H9 (cell line): ENCODE results near the gene LDB2. TPM values are rescaled to one million over a fixed set of nuclear protein-coding genes. Genes with fewer than 3 reads are reported as not detected.

Source experiments
- DNase-seq: peaks from one replicate; pipeline ENCODE4 v3.0.0-alpha.2; 2017
- H2AFZ ChIP-seq: one replicate; pipeline ENCODE4 v1.6.1; 2013; ENCODE audit warnings: mild to moderate bottlenecking, low read length, control low read depth, moderate library complexity
- H2AK5ac ChIP-seq: 2 replicates; pipeline ENCODE4 v1.6.1; 2013; ENCODE audit warnings: low read length, control low read depth, mixed read lengths; ENCODE audit not compliant: insufficient read length
- H2BK120ac ChIP-seq: one replicate; pipeline ENCODE4 v1.6.1; 2013; ENCODE audit warnings: low read depth, mild to moderate bottlenecking, low read length, control low read depth, inconsistent platforms; ENCODE audit not compliant: poor library complexity, severe bottlenecking
- H2BK12ac ChIP-seq: 2 replicates; pipeline ENCODE4 v1.6.1; 2013; ENCODE audit warnings: low read length, control low read depth, mixed read lengths, low read depth; ENCODE audit not compliant: insufficient read length
- H2BK15ac ChIP-seq: 2 replicates; pipeline ENCODE4 v1.6.1; 2013; ENCODE audit warnings: low read depth, low read length, control low read depth
- H2BK20ac ChIP-seq: one replicate; pipeline ENCODE4 v1.6.1; 2013; ENCODE audit warnings: low read depth, mild to moderate bottlenecking, low read length, control low read depth, inconsistent platforms; ENCODE audit not compliant: poor library complexity, severe bottlenecking
- H2BK5ac ChIP-seq: 2 replicates; pipeline ENCODE4 v1.6.1; 2013; ENCODE audit warnings: low read length, control low read depth, mixed read lengths; ENCODE audit not compliant: insufficient read length
- H3K14ac ChIP-seq: 2 replicates; pipeline ENCODE4 v1.6.1; 2013; ENCODE audit warnings: low read length, control low read depth; ENCODE audit not compliant: insufficient read depth
- H3K18ac ChIP-seq: 2 replicates; pipeline ENCODE4 v1.6.1; 2013; ENCODE audit warnings: low read depth, mild to moderate bottlenecking, mixed read lengths, low read length, control low read depth; ENCODE audit not compliant: insufficient read length
- H3K23ac ChIP-seq: 2 replicates; pipeline ENCODE4 v1.6.1; 2013; ENCODE audit warnings: low read length, control low read depth, mixed read lengths, low read depth; ENCODE audit not compliant: insufficient read length
- H3K23me2 ChIP-seq: 2 replicates; pipeline ENCODE4 v1.6.1; 2013; ENCODE audit warnings: low read depth, mild to moderate bottlenecking, mixed read lengths, low read length, control low read depth; ENCODE audit not compliant: insufficient read length, poor library complexity, severe bottlenecking
- H3K27ac ChIP-seq: 2 replicates; pipeline ENCODE4 v1.5.1; 2013; ENCODE audit warnings: low read length, control low read depth, mixed read lengths, low read depth; ENCODE audit not compliant: insufficient read length
- H3K27me3 ChIP-seq: 2 replicates; pipeline ENCODE4 v1.6.1; 2013; ENCODE audit warnings: low read length, control low read depth, inconsistent platforms; ENCODE audit not compliant: insufficient read depth
- H3K4ac ChIP-seq: 2 replicates; pipeline ENCODE4 v1.6.1; 2013; ENCODE audit warnings: low read depth, mild to moderate bottlenecking, control low read depth, inconsistent platforms, low read length, moderate library complexity
- H3K4me1 ChIP-seq: 2 replicates; pipeline ENCODE4 v1.6.1; 2013; ENCODE audit warnings: low read length, control low read depth, inconsistent platforms; ENCODE audit not compliant: insufficient read depth
- H3K4me2 ChIP-seq: 2 replicates; pipeline ENCODE4 v1.6.1; 2013; ENCODE audit warnings: low read length, control low read depth, mixed read lengths; ENCODE audit not compliant: insufficient read length, insufficient read depth
- H3K56ac ChIP-seq: 2 replicates; pipeline ENCODE4 v1.6.1; 2013; ENCODE audit warnings: low read depth, mild to moderate bottlenecking, mixed read lengths, low read length, control low read depth; ENCODE audit not compliant: insufficient read length
- H3K79me1 ChIP-seq: 2 replicates; pipeline ENCODE4 v1.6.1; 2013; ENCODE audit warnings: low read depth, mild to moderate bottlenecking, moderate library complexity, low read length, control low read depth, inconsistent platforms; ENCODE audit not compliant: insufficient read depth, poor library complexity, severe bottlenecking
- H3K79me2 ChIP-seq: 2 replicates; pipeline ENCODE4 v1.6.1; 2013; ENCODE audit warnings: low read length, control low read depth, inconsistent platforms; ENCODE audit not compliant: insufficient read depth
- H3K9ac ChIP-seq: 2 replicates; pipeline ENCODE4 v1.6.1; 2013; ENCODE audit warnings: low read length, control low read depth, mixed read lengths; ENCODE audit not compliant: insufficient read length; ENCODE audit errors: extremely low read depth
- H3K9me3 ChIP-seq: one replicate; pipeline ENCODE4 v1.6.1; 2013; ENCODE audit warnings: low read depth, low read length, inconsistent platforms; ENCODE audit not compliant: control insufficient read depth
- H3T11ph ChIP-seq: one replicate; pipeline ENCODE4 v1.6.1; 2013; ENCODE audit warnings: mild to moderate bottlenecking, low read length, control low read depth, inconsistent platforms
- H4K20me1 ChIP-seq: one replicate; pipeline ENCODE4 v1.6.1; 2013; ENCODE audit not compliant: control insufficient read depth, insufficient read length, insufficient read depth
- H4K5ac ChIP-seq: 2 replicates; pipeline ENCODE4 v1.6.1; 2013; ENCODE audit warnings: low read depth, mild to moderate bottlenecking, mixed read lengths, low read length, control low read depth; ENCODE audit not compliant: insufficient read length
- H4K8ac ChIP-seq: replicated peaks from 2 replicates; pipeline ENCODE4 v1.6.1; 2013; ENCODE audit warnings: low read length, control low read depth, mixed read lengths, low read depth; ENCODE audit not compliant: insufficient read length
- H4K91ac ChIP-seq: 2 replicates; pipeline ENCODE4 v1.6.1; 2013; ENCODE audit warnings: low read depth, mild to moderate bottlenecking, moderate library complexity, mixed read lengths, low read length, control low read depth; ENCODE audit not compliant: insufficient read length
- H3K27ac Mint-ChIP-seq, 3 experiments: 2 replicates in 2 of 3; 3 replicates in 1 of 3; pipeline ENCODE4 v1.8.0; 2020 to 2021; ENCODE audit warnings: mixed read lengths in 3 of 3, mild to moderate bottlenecking in 1 of 3, moderate library complexity in 1 of 3
- H3K27me3 Mint-ChIP-seq: 2 replicates; pipeline ENCODE4 v1.8.0; 2021; ENCODE audit warnings: low read depth, mild to moderate bottlenecking, moderate library complexity, mixed read lengths
- H3K36me3 Mint-ChIP-seq, 3 experiments: 2 replicates in 2 of 3; 3 replicates in 1 of 3; pipeline ENCODE4 v1.8.0; 2020 to 2021; ENCODE audit warnings: low read depth in 3 of 3, mixed read lengths in 3 of 3; ENCODE audit not compliant: insufficient read depth in 1 of 3
- H3K4me1 Mint-ChIP-seq, 2 experiments: 2 replicates each; pipeline ENCODE4 v1.8.0; 2020; ENCODE audit warnings: mixed read lengths in 2 of 2
- H3K4me3 Mint-ChIP-seq, 2 experiments: 2 replicates in 1 of 2; 3 replicates in 1 of 2; pipeline ENCODE4 v1.8.0; 2020 to 2021; ENCODE audit warnings: mild to moderate bottlenecking in 2 of 2, mixed read lengths in 2 of 2, moderate library complexity in 1 of 2
- H3K9me3 Mint-ChIP-seq, 2 experiments: 2 replicates in 1 of 2; 3 replicates in 1 of 2; pipeline ENCODE4 v1.8.0; 2020; ENCODE audit warnings: mild to moderate bottlenecking in 2 of 2, mixed read lengths in 2 of 2, moderate library complexity in 1 of 2
- WGBS: extraction: QIAGEN DNeasy Blood & Tissue Kit; methylation state at CpG from one replicate; pipeline ENCODE4 v1.1.7; 2013; ENCODE audit warnings: missing lambda C conversion rate, low lambda C conversion rate, mixed read lengths; ENCODE audit not compliant: insufficient read length; ENCODE audit errors: extremely low coverage; 5-methylcytosine and 5-hydroxymethylcytosine counted together
- total RNA-seq: library from RNA; stranded (reverse); gene quantifications from 2 replicates; pipeline ENCODE4 v1.2.1, GENCODE V29; 2021
- TF ChIP-seq, protein P1 (sequence below): fragments of 200-600 bp; sonication (generic); conservative IDR thresholded peaks from 3 replicates; pipeline ENCODE4 v1.8.0; 2021; ENCODE audit warnings: antibody characterized with exemption, mild to moderate bottlenecking

LDB2 gene
- total RNA-seq, 1 experiment from 2014 or later = 22.5 TPM

GRCh38 chr4:16492872-16493271 lies 405.6 kb downstream of the LDB2 start:
- no peak overlapping the region for H2BK5ac ChIP-seq
- no peaks in the 10 kb centered on the region for H3K27me3 ChIP-seq
- no peak overlapping the region for H3K9ac ChIP-seq
- no peak overlapping the region for H3K4me3 Mint-ChIP-seq
- no peak overlapping the region for H2BK120ac ChIP-seq
- H2AK5ac ChIP-seq = no peak overlapping the region
- H3K9me3 ChIP-seq = no peaks in the 10 kb centered on the region
- H3K23me2 ChIP-seq = no peaks in the 10 kb centered on the region
- H3K79me2 ChIP-seq = no peaks in the 10 kb centered on the region
- H3K23ac ChIP-seq = no peak overlapping the region
- no peaks in the 10 kb centered on the region for H3K79me1 ChIP-seq
- H3K4me1 Mint-ChIP-seq = no peaks in the 10 kb centered on the region
- H3K14ac ChIP-seq = no peak overlapping the region
- H3K4me1 ChIP-seq = no peaks in the 10 kb centered on the region
- no peak overlapping the region for H3K4me2 ChIP-seq
- H4K8ac ChIP-seq = no peak overlapping the region
- no peak for DNase-seq
- no peak overlapping the region for H2BK15ac ChIP-seq
- no peak overlapping the region for H2BK12ac ChIP-seq
- no peak overlapping the region for H3K56ac ChIP-seq
- H3K27ac ChIP-seq = no peak overlapping the region
- peaks cover 0 to 2% (median under 1%) of the 10 kb centered on the region in 3 experiments; a peak in 3 of 7 replicates for H3K36me3 Mint-ChIP-seq
- no peaks in the 10 kb centered on the region for H4K20me1 ChIP-seq
- H2AFZ ChIP-seq = no peak overlapping the region
- no CpG with 5 or more reads among the region's 4 CpGs for WGBS
- H4K5ac ChIP-seq = no peak overlapping the region
- H3K18ac ChIP-seq = no peak overlapping the region
- peaks cover 2% of the 10 kb centered on the region; the same call in 1 of the 2 replicates for H3K27me3 Mint-ChIP-seq
- H3K9me3 Mint-ChIP-seq = peaks cover 0 to under 1% of the 10 kb centered on the region in 2 experiments; a peak in 4 of 5 replicates
- H3K4ac ChIP-seq = no peak overlapping the region
- H2BK20ac ChIP-seq = no peak overlapping the region
- TF ChIP-seq, protein P1, sequence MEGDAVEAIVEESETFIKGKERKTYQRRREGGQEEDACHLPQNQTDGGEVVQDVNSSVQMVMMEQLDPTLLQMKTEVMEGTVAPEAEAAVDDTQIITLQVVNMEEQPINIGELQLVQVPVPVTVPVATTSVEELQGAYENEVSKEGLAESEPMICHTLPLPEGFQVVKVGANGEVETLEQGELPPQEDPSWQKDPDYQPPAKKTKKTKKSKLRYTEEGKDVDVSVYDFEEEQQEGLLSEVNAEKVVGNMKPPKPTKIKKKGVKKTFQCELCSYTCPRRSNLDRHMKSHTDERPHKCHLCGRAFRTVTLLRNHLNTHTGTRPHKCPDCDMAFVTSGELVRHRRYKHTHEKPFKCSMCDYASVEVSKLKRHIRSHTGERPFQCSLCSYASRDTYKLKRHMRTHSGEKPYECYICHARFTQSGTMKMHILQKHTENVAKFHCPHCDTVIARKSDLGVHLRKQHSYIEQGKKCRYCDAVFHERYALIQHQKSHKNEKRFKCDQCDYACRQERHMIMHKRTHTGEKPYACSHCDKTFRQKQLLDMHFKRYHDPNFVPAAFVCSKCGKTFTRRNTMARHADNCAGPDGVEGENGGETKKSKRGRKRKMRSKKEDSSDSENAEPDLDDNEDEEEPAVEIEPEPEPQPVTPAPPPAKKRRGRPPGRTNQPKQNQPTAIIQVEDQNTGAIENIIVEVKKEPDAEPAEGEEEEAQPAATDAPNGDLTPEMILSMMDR = no peak
- H4K91ac ChIP-seq = no peak overlapping the region
- H3K27ac Mint-ChIP-seq = no peak overlapping the region
- H3T11ph ChIP-seq = no peak overlapping the region
